Panc1 (cell line): ENCODE results near the gene NPAS2. TPM values are rescaled to one million over a fixed set of nuclear protein-coding genes. Genes with fewer than 3 reads are reported as not detected.

Source experiments
- ATAC-seq: fragments of 200-7000 bp; cut with Tn5 transposase; 2 replicates; pipeline ENCODE4 v1.9.1; 2020; ENCODE audit warnings: mild to moderate bottlenecking, moderate library complexity
- BruUV-seq: library from RNA; stranded (reverse); fragments of 400-500 nt; replicated peaks from 2 replicates; lab custom pipeline; 2021; lab: Mats Ljungman, UMichigan
- CTCF ChIA-PET: fragments of 300-600 bp; sonication (Branson Sonifier 250); formaldehyde crosslinking; loops from one replicate; lab custom pipeline; 2022; ENCODE audit warnings: antibody characterized with exemption; lab: Charles Lee
- POLR2A ChIA-PET: fragments of 300-600 bp; sonication (Branson Sonifier 250); formaldehyde crosslinking; loops from one replicate; lab custom pipeline; 2022; ENCODE audit warnings: antibody characterized with exemption; lab: Charles Lee
- DNase-seq: peaks from one replicate; pipeline ENCODE4 v3.0.0-alpha.2; 2010; ENCODE audit warnings: low read depth, low spot score
- H3K27ac ChIP-seq: 2 replicates; pipeline ENCODE4 v1.5.1; 2011; ENCODE audit warnings: mild to moderate bottlenecking, low read length, inconsistent platforms
- H3K27me3 ChIP-seq: fragments of 200-500 bp; sonication (Bioruptor generic); 2 replicates; pipeline ENCODE4 v1.6.0; 2014; ENCODE audit warnings: low read length, inconsistent platforms; ENCODE audit not compliant: control insufficient read depth, insufficient read depth
- H3K36me3 ChIP-seq: fragments of 200-500 bp; sonication (Bioruptor generic); 2 replicates; pipeline ENCODE4 v1.5.1; 2014; ENCODE audit warnings: inconsistent platforms, mild to moderate bottlenecking, low read length, moderate library complexity; ENCODE audit not compliant: control insufficient read depth, insufficient read depth
- H3K4me1 ChIP-seq: 2 replicates; pipeline ENCODE4 v1.5.1; 2011; ENCODE audit warnings: inconsistent platforms, mild to moderate bottlenecking, low read length, moderate library complexity; ENCODE audit not compliant: control insufficient read depth, insufficient read depth
- H3K4me3 ChIP-seq, 2 experiments: 2 replicates each; pipeline ENCODE4 v1.5.1; 2011 to 2012; ENCODE audit warnings: low read depth in 2 of 2, low read length in 2 of 2, mild to moderate bottlenecking in 2 of 2, inconsistent platforms in 1 of 2, moderate library complexity in 1 of 2
- H3K9me3 ChIP-seq: fragments of 200-500 bp; sonication (Bioruptor generic); 2 replicates; pipeline ENCODE4 v1.5.1; 2014; ENCODE audit warnings: low read depth, mild to moderate bottlenecking, inconsistent platforms, low read length, moderate library complexity; ENCODE audit not compliant: control insufficient read depth, insufficient read depth
- POLR2AphosphoS5 ChIP-seq: IDR thresholded peaks from 2 replicates; pipeline ENCODE4 v1.6.1; 2012; ENCODE audit warnings: mild to moderate bottlenecking, low read depth, low read length, moderate library complexity
- SIN3A ChIP-seq: IDR thresholded peaks from 2 replicates; pipeline ENCODE4 v1.6.1; 2012; ENCODE audit warnings: low read depth, mild to moderate bottlenecking, low read length, moderate library complexity, borderline replicate concordance; ENCODE audit not compliant: insufficient read depth
- TCF7L2 ChIP-seq: IDR thresholded peaks from 2 replicates; pipeline ENCODE4 v1.6.1; 2011; ENCODE audit warnings: mild to moderate bottlenecking, low read depth, low read length, inconsistent platforms
- in situ Hi-C: cut with HindIII; loops from 2 replicates; pipeline ENCODE4 v1.10.0; 2016; ENCODE audit warnings: low sequenced_read_pairs, low pct_unique_long_range_greater_than_20kb
- intact Hi-C: fragments of 100-400 bp; cut with micrococcal nuclease; formaldehyde crosslinking; loops from one replicate; pipeline ENCODE4 v1.10.0; 2022; ENCODE audit not compliant: unreplicated experiment
- total RNA-seq: library from RNA; stranded (reverse); gene quantifications from one replicate; pipeline ENCODE4 v1.2.1, GENCODE V29; 2021; ENCODE audit not compliant: unreplicated experiment
- TF ChIP-seq, protein P1 (sequence below): fragments of 450-650 bp; IDR thresholded peaks from 2 replicates; pipeline ENCODE4 v1.5.1; 2017; ENCODE audit warnings: mild to moderate bottlenecking
- TF ChIP-seq, protein P2 (sequence below), 2 experiments: IDR thresholded peaks; 2 replicates each; pipeline ENCODE4 v1.6.1; 2011 to 2012; ENCODE audit warnings: low read depth in 2 of 2, control low read depth in 1 of 2, low read length in 1 of 2, mild to moderate bottlenecking in 1 of 2, moderate library complexity in 1 of 2; ENCODE audit not compliant: insufficient read depth in 1 of 2

Gene NPAS2
- total RNA-seq, 1 experiment from 2014 or later = 72.8 TPM

DNA sequence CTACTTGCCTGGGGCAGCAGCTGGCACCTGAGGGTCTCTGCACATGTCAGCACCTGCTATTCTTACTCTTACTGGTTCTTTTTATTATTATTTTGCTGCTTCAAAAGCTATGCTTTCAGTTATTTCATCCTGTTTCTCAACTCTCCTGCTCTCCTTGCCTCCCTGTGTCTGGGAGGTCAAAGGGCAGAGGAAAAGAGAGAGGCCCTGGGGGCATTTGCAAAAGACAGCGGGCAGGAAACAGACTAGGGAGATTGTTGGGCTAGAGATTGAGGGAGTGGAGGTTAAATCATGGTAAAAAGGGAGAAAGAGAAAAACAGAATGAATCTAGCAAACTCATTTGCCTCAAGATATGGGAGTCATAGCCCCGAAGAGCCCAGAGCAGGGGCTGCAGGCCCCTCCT is 161.1 kb downstream of the NPAS2 start:
- H3K4me3 ChIP-seq = no peak overlapping the region
- peaks cover 11% of the 10 kb centered on the region for H3K4me1 ChIP-seq
- no TSS peak for BruUV-seq
- intact Hi-C loops = loop anchor here (5.0 kb wide), 1 partner anchor 159 kb away; the partner anchor contains the start of gene NPAS2
- H3K36me3 ChIP-seq = 0 out of 2 replicates have a peak, but pooled peaks cover 4% of the 10 kb centered on the region
- no peak overlapping the region for H3K27ac ChIP-seq
- H3K9me3 ChIP-seq = no peaks in the 10 kb centered on the region
- TF ChIP-seq, protein P1, sequence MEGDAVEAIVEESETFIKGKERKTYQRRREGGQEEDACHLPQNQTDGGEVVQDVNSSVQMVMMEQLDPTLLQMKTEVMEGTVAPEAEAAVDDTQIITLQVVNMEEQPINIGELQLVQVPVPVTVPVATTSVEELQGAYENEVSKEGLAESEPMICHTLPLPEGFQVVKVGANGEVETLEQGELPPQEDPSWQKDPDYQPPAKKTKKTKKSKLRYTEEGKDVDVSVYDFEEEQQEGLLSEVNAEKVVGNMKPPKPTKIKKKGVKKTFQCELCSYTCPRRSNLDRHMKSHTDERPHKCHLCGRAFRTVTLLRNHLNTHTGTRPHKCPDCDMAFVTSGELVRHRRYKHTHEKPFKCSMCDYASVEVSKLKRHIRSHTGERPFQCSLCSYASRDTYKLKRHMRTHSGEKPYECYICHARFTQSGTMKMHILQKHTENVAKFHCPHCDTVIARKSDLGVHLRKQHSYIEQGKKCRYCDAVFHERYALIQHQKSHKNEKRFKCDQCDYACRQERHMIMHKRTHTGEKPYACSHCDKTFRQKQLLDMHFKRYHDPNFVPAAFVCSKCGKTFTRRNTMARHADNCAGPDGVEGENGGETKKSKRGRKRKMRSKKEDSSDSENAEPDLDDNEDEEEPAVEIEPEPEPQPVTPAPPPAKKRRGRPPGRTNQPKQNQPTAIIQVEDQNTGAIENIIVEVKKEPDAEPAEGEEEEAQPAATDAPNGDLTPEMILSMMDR = no peak
- TF ChIP-seq POLR2AphosphoS5 = no peak
- no peak for TF ChIP-seq TCF7L2
- TF ChIP-seq, protein P2, sequence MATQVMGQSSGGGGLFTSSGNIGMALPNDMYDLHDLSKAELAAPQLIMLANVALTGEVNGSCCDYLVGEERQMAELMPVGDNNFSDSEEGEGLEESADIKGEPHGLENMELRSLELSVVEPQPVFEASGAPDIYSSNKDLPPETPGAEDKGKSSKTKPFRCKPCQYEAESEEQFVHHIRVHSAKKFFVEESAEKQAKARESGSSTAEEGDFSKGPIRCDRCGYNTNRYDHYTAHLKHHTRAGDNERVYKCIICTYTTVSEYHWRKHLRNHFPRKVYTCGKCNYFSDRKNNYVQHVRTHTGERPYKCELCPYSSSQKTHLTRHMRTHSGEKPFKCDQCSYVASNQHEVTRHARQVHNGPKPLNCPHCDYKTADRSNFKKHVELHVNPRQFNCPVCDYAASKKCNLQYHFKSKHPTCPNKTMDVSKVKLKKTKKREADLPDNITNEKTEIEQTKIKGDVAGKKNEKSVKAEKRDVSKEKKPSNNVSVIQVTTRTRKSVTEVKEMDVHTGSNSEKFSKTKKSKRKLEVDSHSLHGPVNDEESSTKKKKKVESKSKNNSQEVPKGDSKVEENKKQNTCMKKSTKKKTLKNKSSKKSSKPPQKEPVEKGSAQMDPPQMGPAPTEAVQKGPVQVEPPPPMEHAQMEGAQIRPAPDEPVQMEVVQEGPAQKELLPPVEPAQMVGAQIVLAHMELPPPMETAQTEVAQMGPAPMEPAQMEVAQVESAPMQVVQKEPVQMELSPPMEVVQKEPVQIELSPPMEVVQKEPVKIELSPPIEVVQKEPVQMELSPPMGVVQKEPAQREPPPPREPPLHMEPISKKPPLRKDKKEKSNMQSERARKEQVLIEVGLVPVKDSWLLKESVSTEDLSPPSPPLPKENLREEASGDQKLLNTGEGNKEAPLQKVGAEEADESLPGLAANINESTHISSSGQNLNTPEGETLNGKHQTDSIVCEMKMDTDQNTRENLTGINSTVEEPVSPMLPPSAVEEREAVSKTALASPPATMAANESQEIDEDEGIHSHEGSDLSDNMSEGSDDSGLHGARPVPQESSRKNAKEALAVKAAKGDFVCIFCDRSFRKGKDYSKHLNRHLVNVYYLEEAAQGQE (IDR thresholded peaks at IDR 0.05; ENCODE audit: insufficient read depth in 1 of 2, low read depth in 2 of 2, low read length in 1 of 2) = no peak
- no peak for TF ChIP-seq SIN3A
- ChIA-PET CTCF (no interaction called here), POLR2A (no interaction called here)
- DNase-seq (no peak), ATAC-seq (no peak)
- H3K27me3 ChIP-seq = no peaks in the 10 kb centered on the region
- in situ Hi-C loops = no loop called here

DNA sequence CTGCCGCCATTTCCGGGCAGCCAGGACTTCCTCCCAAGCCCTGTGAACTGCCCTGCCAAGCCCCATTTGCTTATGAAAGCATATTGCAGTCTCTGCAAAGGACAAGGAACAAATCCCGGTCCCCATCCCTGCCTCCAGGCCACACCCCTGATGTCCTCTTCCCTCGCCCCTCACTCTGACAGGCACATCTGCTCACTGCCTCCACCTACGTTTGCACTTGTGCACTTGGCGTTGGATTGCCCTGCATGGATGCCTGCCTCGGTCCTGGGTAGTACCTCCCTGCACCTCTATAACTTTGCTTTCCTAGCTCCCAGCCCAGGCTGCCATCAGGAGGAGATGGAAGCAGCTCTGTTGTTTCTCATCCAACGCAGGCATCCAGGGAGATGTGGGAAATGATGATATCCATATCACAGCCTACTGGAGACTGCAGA is 162.5 kb downstream of the NPAS2 start:
- TF ChIP-seq SIN3A (no peak), TCF7L2 (no peak), POLR2AphosphoS5 (no peak)
- TF ChIP-seq, protein P2 (IDR thresholded peaks at IDR 0.05; ENCODE audit: insufficient read depth in 1 of 2, low read depth in 2 of 2, low read length in 1 of 2) = no peak
- TF ChIP-seq, protein P1 = no peak
- H3K4me3 ChIP-seq = no peak overlapping the region
- H3K9me3 ChIP-seq = no peaks in the 10 kb centered on the region
- no peak overlapping the region for H3K27ac ChIP-seq
- DNase-seq = no peak
- peaks cover 11% of the 10 kb centered on the region for H3K4me1 ChIP-seq
- no TSS peak for BruUV-seq
- no peaks in the 10 kb centered on the region for H3K27me3 ChIP-seq
- intact Hi-C loops = loop anchor here (5.0 kb wide), 1 partner anchor 160 kb away; the partner anchor contains the start of gene NPAS2
- 0 out of 2 replicates have a peak, but pooled peaks cover 4% of the 10 kb centered on the region for H3K36me3 ChIP-seq
- CTCF ChIA-PET = interaction anchor here (0.6 kb wide), 1 partner anchor 149 kb away, joined by 3 read pairs; no protein-coding TSS in a partner anchor
- ATAC-seq = peak; percentile 24
- in situ Hi-C loops = no loop called here
- POLR2A ChIA-PET = no interaction called here
